GM19240 (cell line): ENCODE results near the gene UQCRFS1.
"Not testable (repeated sequence)": the region's sequence is repeated elsewhere in the genome, so short reads cannot be mapped to it uniquely, and the experiment has no call there.

Experiments
- DNase-seq: peaks from one replicate; pipeline ENCODE4 v3.0.0; 2011; ENCODE audit warnings: low spot score; ENCODE audit not compliant: insufficient read length

Gene UQCRFS1

GRCh38 chr19:29215322-29215845 lies 2.4 kb upstream of the UQCRFS1 start:
- no peak for DNase-seq

- DNase-seq, result no peak
Measured at GRCh38 chr19:29214411-29214810, 1.5 kb upstream of the UQCRFS1 start.

- DNase-seq, result no peak
Measured at GRCh38 chr19:29212356-29212647, 649 bp downstream of the UQCRFS1 start.

- no peak for DNase-seq
Measured at GRCh38 chr19:29211562-29212355, 1.2 kb downstream of the UQCRFS1 start.

- not testable (repeated sequence) for DNase-seq
Measured at GRCh38 chr19:29211041-29211440, 1.9 kb downstream of the UQCRFS1 start.

- DNase-seq, result not testable (repeated sequence)
Measured at GRCh38 chr19:29210502-29210901, 2.4 kb downstream of the UQCRFS1 start.

- DNase-seq, result not testable (repeated sequence)
Measured at GRCh38 chr19:29207403-29208187, 5.4 kb downstream of the UQCRFS1 start.

- no peak for DNase-seq
Measured at GRCh38 chr19:29206453-29206852, 6.5 kb downstream of the UQCRFS1 start.

GRCh38 chr19:29202281-29202680 lies 10.7 kb downstream of the UQCRFS1 start:
- DNase-seq, result no peak

- DNase-seq, result no peak
Measured at GRCh38 chr19:29201855-29202254, 11.1 kb downstream of the UQCRFS1 start.

- DNase-seq, result no peak
Measured at GRCh38 chr19:29194658-29195057, 18.3 kb downstream of the UQCRFS1 start.

GRCh38 chr19:29193155-29193554 lies 19.8 kb downstream of the UQCRFS1 start:
- no peak for DNase-seq

GRCh38 chr19:29191005-29191404 lies 21.9 kb downstream of the UQCRFS1 start:
- no peak for DNase-seq

- DNase-seq, result no peak
Measured at GRCh38 chr19:29189033-29189360, 24.0 kb downstream of the UQCRFS1 start.

- no peak for DNase-seq
Measured at GRCh38 chr19:29188289-29189032, 24.5 kb downstream of the UQCRFS1 start.

- DNase-seq, result no peak
Measured at GRCh38 chr19:29187676-29188075, 25.3 kb downstream of the UQCRFS1 start.

GRCh38 chr19:29185427-29185826 lies 27.5 kb downstream of the UQCRFS1 start:
- DNase-seq, result no peak

GRCh38 chr19:29176981-29177754 lies 35.8 kb downstream of the UQCRFS1 start:
- no peak for DNase-seq

- DNase-seq, result no peak
Measured at GRCh38 chr19:29173896-29174295, 39.1 kb downstream of the UQCRFS1 start.

GRCh38 chr19:29172302-29172701 lies 40.6 kb downstream of the UQCRFS1 start:
- no peak for DNase-seq

- no peak for DNase-seq
Measured at GRCh38 chr19:29171525-29171924, 41.4 kb downstream of the UQCRFS1 start.
